GM12878 (cell line): ENCODE data around the gene TCP1. TPM values are rescaled to one million over a fixed set of nuclear protein-coding genes. Genes with fewer than 3 reads are reported as not detected.

Experiments used
- ATAC-seq: fragments of 200-7000 bp; cut with Tn5 transposase; 3 replicates; pipeline ENCODE4 v1.9.1; 2020; ENCODE audit warnings: mild to moderate bottlenecking, moderate library complexity
- BruUV-seq: library from RNA; stranded (reverse); fragments of 400-500 nt; replicated peaks from 2 replicates; lab custom pipeline; 2021; lab: Mats Ljungman, UMichigan
- CTCF ChIA-PET: fragments of 300-600 bp; sonication (Branson Sonifier 250); formaldehyde crosslinking; extraction: SDS; loops from one replicate; lab custom pipeline; 2021; ENCODE audit warnings: inconsistent platforms; lab: Yijun Ruan, JAX
- POLR2A ChIA-PET: fragments of 350-600 bp; formaldehyde crosslinking; extraction: SDS; loops from one replicate; lab custom pipeline; 2021; ENCODE audit warnings: inconsistent platforms; lab: Charles Lee
- RAD21 ChIA-PET: fragments of 300-600 bp; sonication (Branson Sonifier 250); formaldehyde crosslinking; loops from one replicate; lab custom pipeline; 2023; ENCODE audit warnings: antibody characterized with exemption; ENCODE audit not compliant: unreplicated experiment; lab: Charles Lee
- SMC1A ChIA-PET: fragments of 300-600 bp; sonication (Branson Sonifier 250); formaldehyde crosslinking; loops from one replicate; lab custom pipeline; 2023; ENCODE audit not compliant: unreplicated experiment, uncharacterized antibody; lab: Charles Lee
- DNase-seq: peaks from one replicate; pipeline ENCODE4 v3.0.0-alpha.2; 2011; ENCODE audit warnings: low read depth, low spot score
- FAIRE-seq: peaks from 3 replicates; lab custom pipeline; 2011; peaks lifted over from hg19 to GRCh38; lab: Jason Lieb, UNC
- H2AFZ ChIP-seq: 2 replicates; pipeline ENCODE4 v1.6.0; 2011; ENCODE audit warnings: low read depth, low read length, control low read depth; ENCODE audit not compliant: control insufficient read depth
- H3K27ac ChIP-seq: 2 replicates; pipeline ENCODE4 v1.5.1; 2011; ENCODE audit warnings: control low read depth; ENCODE audit not compliant: control insufficient read depth, insufficient read depth
- H3K27me3 ChIP-seq, 2 experiments: replicated peaks in 1 of 2; 2 replicates each; pipeline versions ENCODE4 v1.6.0 to v1.6.1; 2011; ENCODE audit warnings: low read length in 1 of 2; ENCODE audit not compliant: control insufficient read depth in 2 of 2, insufficient read depth in 2 of 2
- H3K36me3 ChIP-seq, 2 experiments: 2 replicates each; pipeline ENCODE4 v1.5.1; 2011; ENCODE audit warnings: low read length in 1 of 2; ENCODE audit not compliant: control insufficient read depth in 2 of 2, insufficient read depth in 2 of 2
- H3K4me1 ChIP-seq: 2 replicates; pipeline ENCODE4 v1.6.1; 2011; ENCODE audit warnings: mild to moderate bottlenecking, low read length, moderate library complexity, mixed read lengths; ENCODE audit not compliant: control insufficient read depth, insufficient read depth
- H3K4me2 ChIP-seq: 2 replicates; pipeline ENCODE4 v1.6.0; 2011; ENCODE audit warnings: control low read depth; ENCODE audit not compliant: control insufficient read depth, insufficient read depth
- H3K4me3 ChIP-seq: fragments of 200-600 bp; sonication (generic); 2 replicates; pipeline ENCODE4 v1.5.1; 2016
- H3K79me2 ChIP-seq: 2 replicates; pipeline ENCODE4 v1.6.0; 2011; ENCODE audit warnings: low read length; ENCODE audit not compliant: control insufficient read depth, insufficient read depth
- H3K9ac ChIP-seq: 2 replicates; pipeline ENCODE4 v1.8.0; 2011; ENCODE audit warnings: low read length, control low read depth, mixed read lengths; ENCODE audit not compliant: control insufficient read depth, insufficient read depth
- H3K9me3 ChIP-seq: replicated peaks from 3 replicates; pipeline ENCODE4 v1.5.1; 2011; ENCODE audit warnings: mild to moderate bottlenecking, low read length; ENCODE audit not compliant: control insufficient read depth, insufficient read depth
- H4K20me1 ChIP-seq: 2 replicates; pipeline ENCODE4 v1.6.0; 2011; ENCODE audit not compliant: control insufficient read depth, insufficient read depth
- BCLAF1 ChIP-seq: fragments of 450-650 bp; IDR thresholded peaks from 2 replicates; pipeline ENCODE4 v1.6.1; 2017; ENCODE audit warnings: antibody characterized with exemption, mild to moderate bottlenecking, moderate library complexity
- ETV6 ChIP-seq, 2 experiments: fragments of 450-650 bp in 1 of 2; IDR thresholded peaks in 1 of 2; conservative IDR thresholded peaks in 1 of 2; 2 replicates each; pipeline ENCODE4 v1.6.1; 2014; ENCODE audit warnings: antibody characterized with exemption in 1 of 2, borderline replicate concordance in 1 of 2, low read depth in 1 of 2, mild to moderate bottlenecking in 1 of 2, moderate library complexity in 1 of 2
- RAD51 ChIP-seq: fragments of 450-650 bp; IDR thresholded peaks from 2 replicates; pipeline ENCODE4 v1.6.1; 2016; ENCODE audit warnings: moderate library complexity, mild to moderate bottlenecking, inconsistent platforms
- WGBS: methylation state at CpG from one replicate; pipeline ENCODE4 v1.1.6; 2016; ENCODE audit warnings: low lambda C conversion rate; ENCODE audit not compliant: insufficient replicate concordance, insufficient coverage; ENCODE audit errors: missing lambda C conversion rate; 5-methylcytosine and 5-hydroxymethylcytosine counted together
- in situ Hi-C: fragments of 300-500 bp; cut with MboI; formaldehyde crosslinking; loops from 9 replicates; pipeline ENCODE4 v1.14.3; 2018; ENCODE audit warnings: mixed read lengths
- intact Hi-C: fragments of 100-400 bp; cut with micrococcal nuclease; formaldehyde crosslinking; loops from one replicate; pipeline ENCODE4 v1.14.2; 2022; ENCODE audit not compliant: unreplicated experiment
- polyA plus RNA-seq, 11 experiments: library from polyadenylated mRNA; depleted of rRNA in 4 of 11; unstranded in 6 of 11; stranded (reverse) in 5 of 11; fragments of >200 nt; fragmentation: Nextera tagmentation in 4 of 11; fragmentation: Illumina TruSeq in 1 of 11; extraction: Ambion mirVana in 4 of 11; extraction: Trizol in 1 of 11; gene quantifications; 1 replicate in 1 of 11; 2 replicates in 10 of 11; pipeline versions ENCODE4 v1.2.1 to v1.2.3, GENCODE V29; 2011 to 2016; ENCODE audit warnings: inconsistent platforms in 2 of 11, missing spikeins in 2 of 11, low read depth in 1 of 11
- total RNA-seq, 4 experiments: library from RNA; depleted of rRNA in 3 of 4; stranded (reverse); fragments of >200 nt in 3 of 4; fragmentation: Illumina TruSeq in 1 of 4; extraction: Trizol in 1 of 4; gene quantifications; 2 replicates each; pipeline versions ENCODE4 v1.2.1 to v1.2.3, GENCODE V29; 2013 to 2021

Gene TCP1
- total and polyA plus RNA-seq, 10 of the 15 experiments (the other 5 are each of a cell fraction or from before 2014, with no cell fraction given) = 133 to 457 (median 306) TPM

- WGBS = 75% methylated on average over 16 of the region's 16 CpGs
- no TSS peak for BruUV-seq
- intact Hi-C loops = no loop called here
- no peak overlapping the region for H2AFZ ChIP-seq
- H3K4me1 ChIP-seq = 0 out of 2 replicates have a peak, but pooled peaks cover 9% of the 10 kb centered on the region
- H3K27me3 ChIP-seq = no peaks in the 10 kb centered on the region
- ATAC-seq = no peak
- H3K27ac ChIP-seq = no peak overlapping the region
- ChIA-PET CTCF (interaction anchor here (0.5 to 0.6 kb wide), 2 partner anchors 668 to 700 kb away, joined by 3 read pairs; no protein-coding TSS in a partner anchor), POLR2A (no interaction called here), SMC1A (interaction anchor here (0.7 kb wide), 1 partner anchor 114 kb away, joined by 4 read pairs; no protein-coding TSS in a partner anchor), RAD21 (interaction anchor here (0.6 kb wide), 1 partner anchor 86 kb away, joined by 3 read pairs; no protein-coding TSS in a partner anchor)
- H3K79me2 ChIP-seq = no peaks in the 10 kb centered on the region
- no peaks in the 10 kb centered on the region for H4K20me1 ChIP-seq
- no peak overlapping the region for H3K4me2 ChIP-seq
- no peak overlapping the region for H3K4me3 ChIP-seq
- in situ Hi-C loops = no loop called here
- no peaks in the 10 kb centered on the region for H3K9me3 ChIP-seq
- H3K36me3 ChIP-seq = no peaks in the 10 kb centered on the region
- no peak for TF ChIP-seq RAD51
- TF ChIP-seq BCLAF1 = no peak
- no peak for TF ChIP-seq ETV6 (conservative IDR thresholded peaks at IDR 0.05 in 1 of 2, IDR thresholded peaks at IDR 0.05 in 1 of 2; ENCODE audit: borderline replicate concordance in 1 of 2, low read depth in 1 of 2)
- DNase-seq = no peak
- no peak for FAIRE-seq
- H3K9ac ChIP-seq = no peak overlapping the region
These were observed 37.7 kb upstream of the TCP1 start for GRCh38 chr6:159826968-159827647.
